Measurements from ENCODE around the gene METTL4.

METTL4 gene

DNA sequence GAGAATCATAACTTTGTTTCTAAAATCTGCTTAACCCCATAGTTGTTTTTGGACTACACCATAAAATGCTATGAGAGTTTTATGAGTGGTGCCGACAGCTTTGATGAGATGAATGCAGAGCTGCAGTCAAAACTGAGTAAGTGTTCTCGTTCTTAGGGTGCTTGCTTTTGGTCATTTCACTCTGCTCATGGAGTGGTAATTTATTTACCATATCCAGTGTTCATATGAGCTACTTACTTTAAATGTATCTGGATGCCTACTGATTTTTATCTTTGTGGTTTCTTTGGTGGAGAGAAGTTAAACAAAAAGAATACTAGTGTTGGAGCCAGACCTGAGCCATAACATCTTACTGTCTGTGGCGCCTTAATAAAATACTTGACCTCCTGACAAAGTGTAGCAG lies 16.5 kb upstream of the METTL4 start:
- TF ChIP-seq, protein P1, sequence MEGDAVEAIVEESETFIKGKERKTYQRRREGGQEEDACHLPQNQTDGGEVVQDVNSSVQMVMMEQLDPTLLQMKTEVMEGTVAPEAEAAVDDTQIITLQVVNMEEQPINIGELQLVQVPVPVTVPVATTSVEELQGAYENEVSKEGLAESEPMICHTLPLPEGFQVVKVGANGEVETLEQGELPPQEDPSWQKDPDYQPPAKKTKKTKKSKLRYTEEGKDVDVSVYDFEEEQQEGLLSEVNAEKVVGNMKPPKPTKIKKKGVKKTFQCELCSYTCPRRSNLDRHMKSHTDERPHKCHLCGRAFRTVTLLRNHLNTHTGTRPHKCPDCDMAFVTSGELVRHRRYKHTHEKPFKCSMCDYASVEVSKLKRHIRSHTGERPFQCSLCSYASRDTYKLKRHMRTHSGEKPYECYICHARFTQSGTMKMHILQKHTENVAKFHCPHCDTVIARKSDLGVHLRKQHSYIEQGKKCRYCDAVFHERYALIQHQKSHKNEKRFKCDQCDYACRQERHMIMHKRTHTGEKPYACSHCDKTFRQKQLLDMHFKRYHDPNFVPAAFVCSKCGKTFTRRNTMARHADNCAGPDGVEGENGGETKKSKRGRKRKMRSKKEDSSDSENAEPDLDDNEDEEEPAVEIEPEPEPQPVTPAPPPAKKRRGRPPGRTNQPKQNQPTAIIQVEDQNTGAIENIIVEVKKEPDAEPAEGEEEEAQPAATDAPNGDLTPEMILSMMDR (IDR thresholded peaks at IDR 0.05; ENCODE audit: control insufficient read depth, insufficient read depth, low read depth, low read length, missing control alignments) = no peak
- no peak for DNase-seq (ENCODE audit: low read depth)
- no peak overlapping the region for H3K4me3 ChIP-seq (ENCODE audit: control insufficient read depth, low read depth, low read length)

DNA sequence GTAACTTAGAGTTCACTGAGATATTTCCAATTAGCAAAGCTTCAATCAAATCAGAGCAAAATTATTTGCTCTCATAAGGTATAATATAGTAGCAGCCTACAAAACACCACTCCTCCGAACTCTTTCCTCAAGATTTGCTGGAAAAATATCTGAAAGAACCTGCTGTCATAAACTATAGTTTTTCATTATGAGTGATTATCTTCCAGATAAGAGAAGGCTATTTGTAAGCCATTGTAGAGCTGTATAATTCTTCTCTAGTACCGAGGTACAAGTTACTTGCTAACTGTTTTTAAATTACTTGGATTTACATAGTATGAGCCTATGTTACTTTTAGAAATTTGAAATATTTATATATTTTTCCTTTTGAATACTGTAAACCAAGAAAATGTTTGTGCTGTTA lies 2.1 kb upstream of the METTL4 start:
- peak overlapping the region; percentile 78; the same call in 1 of the 2 replicates for H3K4me3 ChIP-seq (ENCODE audit: control insufficient read depth, low read depth, low read length)
- TF ChIP-seq, protein P1 (IDR thresholded peaks at IDR 0.05; ENCODE audit: control insufficient read depth, insufficient read depth, low read depth, low read length, missing control alignments) = no peak
- no peak for DNase-seq (ENCODE audit: low read depth)

DNA sequence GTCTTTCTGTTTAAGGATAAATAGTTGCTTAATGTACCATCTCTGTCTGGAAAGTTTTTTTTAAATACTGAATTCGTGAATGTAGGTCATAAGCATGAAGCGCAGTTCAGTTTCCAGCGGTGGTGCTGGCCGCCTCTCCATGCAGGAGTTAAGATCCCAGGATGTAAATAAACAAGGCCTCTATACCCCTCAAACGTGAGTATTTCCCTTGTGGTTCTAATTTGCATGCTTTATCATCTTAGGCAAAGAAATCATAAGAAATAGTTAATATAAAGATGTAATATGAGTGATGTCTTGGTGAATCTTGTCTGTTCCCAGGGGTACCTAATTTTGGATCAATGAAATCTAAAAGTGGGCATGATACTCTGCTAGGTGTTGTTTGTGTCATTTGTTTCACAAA lies 1.6 kb upstream of the METTL4 start:
- TF ChIP-seq, protein P1 (IDR thresholded peaks at IDR 0.05; ENCODE audit: control insufficient read depth, insufficient read depth, low read depth, low read length, missing control alignments) = no peak
- H3K4me3 ChIP-seq (ENCODE audit: control insufficient read depth, low read depth, low read length) = peak overlapping the region; percentile 78
- no peak for DNase-seq (ENCODE audit: low read depth)

DNA sequence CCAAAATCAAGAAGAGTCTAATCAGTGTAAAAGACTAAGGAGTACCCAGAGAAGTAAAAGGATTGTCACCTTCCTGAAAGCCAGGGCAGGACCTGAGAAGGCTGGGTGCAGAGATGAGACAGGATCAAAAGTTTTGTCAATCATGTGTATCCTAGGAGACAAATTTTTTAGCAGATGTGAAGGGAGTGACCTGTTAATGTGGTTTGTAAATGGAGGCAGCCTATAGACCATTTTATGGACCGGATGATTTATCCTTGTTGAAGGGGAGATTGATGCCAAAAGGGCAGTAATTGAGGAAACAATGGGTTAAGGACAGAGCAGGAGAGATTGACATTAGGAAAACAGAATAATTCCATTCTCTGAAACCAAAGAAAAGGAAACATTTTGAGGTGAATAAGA lies 865 bp upstream of the METTL4 start:
- peak overlapping the region; percentile 78 for H3K4me3 ChIP-seq (ENCODE audit: control insufficient read depth, low read depth, low read length)
- TF ChIP-seq, protein P1 (IDR thresholded peaks at IDR 0.05; ENCODE audit: control insufficient read depth, insufficient read depth, low read depth, low read length, missing control alignments) = no peak
- no peak for DNase-seq (ENCODE audit: low read depth)

DNA sequence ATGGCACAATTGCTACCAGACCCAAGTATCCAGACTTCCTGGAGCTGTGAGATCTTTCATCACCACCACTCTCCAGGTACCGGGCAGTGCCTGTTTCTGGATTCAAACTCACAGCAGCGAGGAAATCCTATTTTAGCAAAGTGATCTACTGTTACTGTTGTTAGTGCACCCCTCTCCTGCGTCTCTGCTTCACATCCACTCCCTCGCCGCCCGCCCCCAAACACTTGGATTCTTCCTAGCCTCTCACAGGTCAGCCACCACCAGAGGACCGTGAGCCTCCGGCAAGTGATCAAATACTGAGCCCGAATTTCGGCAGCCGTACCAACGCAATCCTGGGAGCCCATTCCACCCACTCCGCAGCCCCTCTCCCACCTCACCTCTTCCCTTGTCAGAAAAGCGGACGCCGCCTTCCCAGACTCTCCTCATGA lies 519 bp downstream of the METTL4 start:
- H3K4me3 ChIP-seq (ENCODE audit: control insufficient read depth, low read depth, low read length) = peak overlapping the region; percentile 78
- DNase-seq (ENCODE audit: low read depth) = no peak
- TF ChIP-seq, protein P1 (IDR thresholded peaks at IDR 0.05; ENCODE audit: control insufficient read depth, insufficient read depth, low read depth, low read length, missing control alignments) = peak; percentile 11

DNA sequence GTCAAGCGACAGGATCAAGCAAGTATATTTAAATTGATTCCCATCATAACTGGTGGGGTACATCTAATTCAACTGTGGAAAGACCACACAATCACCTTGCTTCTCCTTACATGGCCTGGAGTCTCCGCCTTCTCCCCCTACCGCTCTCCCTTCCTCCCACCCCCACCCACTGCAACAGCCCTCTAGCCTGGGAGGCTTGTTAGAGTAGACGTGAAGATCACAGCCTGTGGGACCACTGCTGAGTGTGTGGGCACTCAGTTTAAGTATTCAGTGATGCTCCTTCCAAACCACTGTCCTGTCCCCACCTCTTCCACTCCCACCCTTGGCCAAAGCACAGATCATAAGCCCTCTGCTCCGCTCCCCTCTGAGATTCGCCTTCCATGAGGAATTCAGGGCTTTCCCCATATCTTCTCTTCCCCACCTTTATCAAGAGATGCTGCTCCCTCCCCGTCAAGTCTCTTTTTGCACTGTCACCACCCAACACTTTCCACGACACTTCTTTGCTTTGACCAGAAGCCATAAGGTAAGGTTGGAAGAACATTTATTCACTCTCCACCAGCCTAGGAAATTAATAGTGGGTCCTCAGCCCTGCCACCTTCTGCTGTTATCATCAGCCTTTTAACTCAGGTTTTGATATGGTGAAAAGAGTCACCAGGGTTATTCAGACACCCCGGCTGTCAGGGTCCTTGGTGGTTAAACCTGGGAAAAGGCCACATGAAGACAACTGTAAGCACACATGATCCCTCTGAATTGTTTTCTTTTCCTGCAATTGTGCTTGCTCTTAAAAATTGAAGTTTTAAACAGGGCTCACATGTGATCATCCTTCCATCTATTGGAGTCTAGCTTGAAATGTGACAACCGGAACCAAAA lies 1.7 kb downstream of the METTL4 start:
- H3K4me3 ChIP-seq (ENCODE audit: control insufficient read depth, low read depth, low read length) = peak overlapping the region; percentile 78
- TF ChIP-seq, protein P1 (IDR thresholded peaks at IDR 0.05; ENCODE audit: control insufficient read depth, insufficient read depth, low read depth, low read length, missing control alignments) = no peak
- no peak for DNase-seq (ENCODE audit: low read depth)
